ENCODE measurements around the gene LINC00237.

DNA sequence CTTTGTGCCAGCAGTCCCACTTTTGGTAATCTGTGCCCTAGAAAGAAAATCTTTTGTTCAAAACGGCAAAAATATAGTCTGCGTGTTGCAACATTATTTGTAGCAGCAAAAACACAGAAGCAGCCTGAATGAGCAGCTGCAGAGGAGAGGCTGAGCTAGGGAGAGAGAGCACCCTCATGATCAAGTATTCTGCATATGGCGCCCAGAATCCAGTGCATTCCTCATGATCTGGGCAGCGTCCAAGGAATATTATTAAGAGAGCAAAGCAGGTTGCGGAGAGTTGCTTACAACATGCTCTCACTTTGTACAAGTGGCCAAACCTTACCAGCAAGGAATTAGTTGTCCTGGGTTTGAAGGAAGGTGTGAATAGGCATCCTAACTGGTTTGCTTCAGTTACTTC, 45.6 kb upstream of the LINC00237 start:
- TF ChIP-seq, protein P1, sequence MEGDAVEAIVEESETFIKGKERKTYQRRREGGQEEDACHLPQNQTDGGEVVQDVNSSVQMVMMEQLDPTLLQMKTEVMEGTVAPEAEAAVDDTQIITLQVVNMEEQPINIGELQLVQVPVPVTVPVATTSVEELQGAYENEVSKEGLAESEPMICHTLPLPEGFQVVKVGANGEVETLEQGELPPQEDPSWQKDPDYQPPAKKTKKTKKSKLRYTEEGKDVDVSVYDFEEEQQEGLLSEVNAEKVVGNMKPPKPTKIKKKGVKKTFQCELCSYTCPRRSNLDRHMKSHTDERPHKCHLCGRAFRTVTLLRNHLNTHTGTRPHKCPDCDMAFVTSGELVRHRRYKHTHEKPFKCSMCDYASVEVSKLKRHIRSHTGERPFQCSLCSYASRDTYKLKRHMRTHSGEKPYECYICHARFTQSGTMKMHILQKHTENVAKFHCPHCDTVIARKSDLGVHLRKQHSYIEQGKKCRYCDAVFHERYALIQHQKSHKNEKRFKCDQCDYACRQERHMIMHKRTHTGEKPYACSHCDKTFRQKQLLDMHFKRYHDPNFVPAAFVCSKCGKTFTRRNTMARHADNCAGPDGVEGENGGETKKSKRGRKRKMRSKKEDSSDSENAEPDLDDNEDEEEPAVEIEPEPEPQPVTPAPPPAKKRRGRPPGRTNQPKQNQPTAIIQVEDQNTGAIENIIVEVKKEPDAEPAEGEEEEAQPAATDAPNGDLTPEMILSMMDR (IDR thresholded peaks at IDR 0.05) = no peak
- no peak for TF ChIP-seq POLR2A (IDR thresholded peaks at IDR 0.05)
